Naive thymus-derived CD4-positive, alpha-beta T cell (primary cell): ENCODE results near the gene DNAH11. TPM values are rescaled to one million over a fixed set of nuclear protein-coding genes. Genes with fewer than 3 reads are reported as not detected.

Experiments used
- ATAC-seq: fragments of 150-1000 bp; cut with Tn5 transposase; 2 replicates; pipeline ENCODE4 v1.10.0; 2021; ENCODE audit warnings: mild to moderate bottlenecking, moderate library complexity
- CTCF ChIA-PET: fragments of 350-600 bp; sonication (Branson Sonifier 250); formaldehyde crosslinking; loops from one replicate; lab custom pipeline; 2021; ENCODE audit warnings: antibody characterized with exemption; lab: Charles Lee
- POLR2A ChIA-PET: fragments of 350-600 bp; sonication (Branson Sonifier 250); formaldehyde crosslinking; loops from one replicate; lab custom pipeline; 2021; ENCODE audit warnings: antibody characterized with exemption, inconsistent platforms; lab: Charles Lee
- DNase-seq, 9 donors: peaks; one replicate each; pipeline versions ENCODE4 v3.0.0 to v3.0.0-alpha.2; 2020 to 2022; ENCODE audit warnings: mixed read lengths in 1 of 9
- H3K27ac ChIP-seq: one replicate; pipeline ENCODE4 v1.7.0; 2013; ENCODE audit warnings: mild to moderate bottlenecking, low read depth, low read length, moderate library complexity
- H3K27me3 ChIP-seq, 2 donors: one replicate each; pipeline ENCODE4 v1.7.0; 2013; ENCODE audit warnings: low read length in 2 of 2, mild to moderate bottlenecking in 2 of 2, moderate library complexity in 2 of 2; ENCODE audit not compliant: control insufficient read depth in 2 of 2, insufficient read depth in 2 of 2
- H3K36me3 ChIP-seq, 3 experiments: 1 replicate in 2 of 3; 2 replicates in 1 of 3; pipeline ENCODE4 v1.7.0; 2013; ENCODE audit warnings: low read length in 3 of 3, mild to moderate bottlenecking in 3 of 3, moderate library complexity in 1 of 3; ENCODE audit not compliant: insufficient read depth in 3 of 3, control insufficient read depth in 2 of 3
- H3K4me1 ChIP-seq, 2 donors: one replicate each; pipeline ENCODE4 v1.7.0; 2013; ENCODE audit warnings: low read length in 2 of 2, mild to moderate bottlenecking in 2 of 2, moderate library complexity in 1 of 2; ENCODE audit not compliant: control insufficient read depth in 2 of 2, insufficient read depth in 2 of 2
- H3K4me3 ChIP-seq: 2 replicates; pipeline ENCODE4 v1.7.0; 2013; ENCODE audit warnings: mild to moderate bottlenecking, low read length
- H3K9me3 ChIP-seq, 3 experiments: 1 replicate in 2 of 3; 2 replicates in 1 of 3; pipeline ENCODE4 v1.7.0; 2013; ENCODE audit warnings: low read length in 3 of 3; ENCODE audit not compliant: control insufficient read depth in 2 of 3
- H3K27ac Mint-ChIP-seq, 9 donors: one replicate each; pipeline ENCODE4 v1.8.0; 2020 to 2022; ENCODE audit warnings: mixed read lengths in 9 of 9, mild to moderate bottlenecking in 8 of 9, moderate library complexity in 5 of 9, inconsistent platforms in 2 of 9
- H3K27me3 Mint-ChIP-seq, 5 donors: one replicate each; pipeline ENCODE4 v1.8.0; 2021 to 2022; ENCODE audit warnings: mixed read lengths in 5 of 5, mild to moderate bottlenecking in 1 of 5
- H3K36me3 Mint-ChIP-seq, 5 donors: one replicate each; pipeline ENCODE4 v1.8.0; 2020 to 2022; ENCODE audit warnings: mixed read lengths in 5 of 5, mild to moderate bottlenecking in 3 of 5, inconsistent platforms in 1 of 5
- H3K4me1 Mint-ChIP-seq, 7 donors: one replicate each; pipeline ENCODE4 v1.8.0; 2020 to 2022; ENCODE audit warnings: mixed read lengths in 7 of 7, mild to moderate bottlenecking in 3 of 7, inconsistent platforms in 1 of 7
- H3K4me3 Mint-ChIP-seq, 10 donors: one replicate each; pipeline ENCODE4 v1.8.0; 2020 to 2022; ENCODE audit warnings: mild to moderate bottlenecking in 10 of 10, mixed read lengths in 10 of 10, moderate library complexity in 6 of 10, inconsistent platforms in 2 of 10
- H3K9me3 Mint-ChIP-seq, 11 donors: one replicate each; pipeline ENCODE4 v1.8.0; 2020 to 2022; ENCODE audit warnings: mixed read lengths in 11 of 11, mild to moderate bottlenecking in 4 of 11, inconsistent platforms in 1 of 11, moderate library complexity in 1 of 11
- intact Hi-C, 2 donors: fragments of 100-400 bp; cut with micrococcal nuclease; formaldehyde crosslinking; loops; one replicate each; pipeline ENCODE4 v1.15.1; 2023
- polyA plus RNA-seq, 2 donors: library from polyadenylated mRNA; unstranded; fragments of 300-500 nt; fragmentation: Illumina TruSeq; gene quantifications; one replicate each; pipeline ENCODE4 v1.2.3, GENCODE V29; 2021
- total RNA-seq, 6 experiments: library from RNA in 5 of 6; stranded (reverse) in 5 of 6; gene quantifications; 1 replicate in 5 of 6; 2 replicates in 1 of 6; pipeline ENCODE4 v1.2.3 and lab custom pipeline; 2021 to 2026

DNAH11 gene
- total and polyA plus RNA-seq, 7 experiments from 2014 or later, result 0.02 to 8.1 (median 0.22) TPM; not detected in 1

GRCh38 chr7:21717323-21717722, 174.5 kb downstream of the DNAH11 start:
- Mint-ChIP-seq H3K9me3 (peaks cover 0 to 1% (median 0%) of the 10 kb centered on the region in 11 donors), H3K27ac (no peak overlapping the region), H3K4me3 (no peak overlapping the region), H3K4me1 (peaks cover 0 to 2% (median 0%) of the 10 kb centered on the region in 7 donors), H3K36me3 (no peaks in the 10 kb centered on the region), H3K27me3 (peaks cover 0 to 7% (median 0%) of the 10 kb centered on the region in 5 donors)
- ChIA-PET CTCF (interaction anchor here (0.5 kb wide), 1 partner anchor 14 kb away, joined by 3 read pairs; no protein-coding TSS in a partner anchor), POLR2A (no interaction called here)
- no peaks in the 10 kb centered on the region for H3K27me3 ChIP-seq
- H3K9me3 ChIP-seq, result no peaks in the 10 kb centered on the region
- no peak for ATAC-seq
- no peak overlapping the region for H3K27ac ChIP-seq
- no peak overlapping the region for H3K4me3 ChIP-seq
- no peak for DNase-seq
- no peaks in the 10 kb centered on the region for H3K4me1 ChIP-seq
- no peaks in the 10 kb centered on the region for H3K36me3 ChIP-seq
- intact Hi-C loops, result no loop called here

- Histone ChIP-seq H3K36me3 (no peaks in the 10 kb centered on the region), H3K9me3 (no peaks in the 10 kb centered on the region), H3K4me3 (no peak overlapping the region), H3K27ac (no peak overlapping the region), H3K4me1 (no peaks in the 10 kb centered on the region), H3K27me3 (no peaks in the 10 kb centered on the region)
- DNase-seq (no peak), ATAC-seq (no peak)
- H3K27me3 Mint-ChIP-seq, result peaks cover 0 to 2% (median 0%) of the 10 kb centered on the region in 5 donors
- H3K4me1 Mint-ChIP-seq, result peaks cover 0 to 2% (median 0%) of the 10 kb centered on the region in 7 donors
- no peaks in the 10 kb centered on the region for H3K9me3 Mint-ChIP-seq
- no peak overlapping the region for H3K27ac Mint-ChIP-seq
- intact Hi-C loops, result no loop called here
- no peaks in the 10 kb centered on the region for H3K36me3 Mint-ChIP-seq
- H3K4me3 Mint-ChIP-seq, result no peak overlapping the region
- CTCF ChIA-PET, result no interaction called here
- POLR2A ChIA-PET, result no interaction called here
Measured at GRCh38 chr7:21718391-21718790, 175.6 kb downstream of the DNAH11 start.

DNA sequence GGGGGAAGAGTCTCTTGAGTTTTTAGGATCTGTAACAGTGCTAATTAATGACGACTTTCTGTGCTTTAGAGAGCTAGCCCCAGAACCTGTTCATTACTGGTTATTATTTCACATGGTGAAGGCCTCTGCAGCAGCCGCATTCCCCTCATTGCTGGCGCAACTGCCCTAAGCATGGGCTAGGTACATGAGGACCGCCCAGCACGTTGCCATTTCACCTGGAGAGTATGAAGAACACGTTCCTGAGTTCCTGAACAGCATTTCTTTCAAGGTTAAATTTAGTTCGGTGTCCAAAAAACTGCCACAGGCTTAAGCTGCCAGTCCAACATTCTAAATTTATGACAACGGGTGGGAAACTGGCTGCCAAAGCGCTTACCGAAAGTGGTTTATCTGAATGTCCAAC, 177.0 kb downstream of the DNAH11 start:
- ChIA-PET CTCF (no interaction called here), POLR2A (no interaction called here)
- Histone ChIP-seq H3K9me3 (no peaks in the 10 kb centered on the region), H3K4me3 (no peak overlapping the region), H3K27me3 (no peaks in the 10 kb centered on the region), H3K27ac (no peak overlapping the region), H3K36me3 (no peaks in the 10 kb centered on the region), H3K4me1 (no peaks in the 10 kb centered on the region)
- Mint-ChIP-seq H3K36me3 (no peaks in the 10 kb centered on the region), H3K9me3 (no peaks in the 10 kb centered on the region), H3K4me1 (peaks cover 0 to 2% (median 0%) of the 10 kb centered on the region in 7 donors), H3K27me3 (no peaks in the 10 kb centered on the region), H3K4me3 (no peak overlapping the region), H3K27ac (no peak overlapping the region)
- ATAC-seq (no peak), DNase-seq (no peak)
- intact Hi-C loops, result no loop called here

DNA sequence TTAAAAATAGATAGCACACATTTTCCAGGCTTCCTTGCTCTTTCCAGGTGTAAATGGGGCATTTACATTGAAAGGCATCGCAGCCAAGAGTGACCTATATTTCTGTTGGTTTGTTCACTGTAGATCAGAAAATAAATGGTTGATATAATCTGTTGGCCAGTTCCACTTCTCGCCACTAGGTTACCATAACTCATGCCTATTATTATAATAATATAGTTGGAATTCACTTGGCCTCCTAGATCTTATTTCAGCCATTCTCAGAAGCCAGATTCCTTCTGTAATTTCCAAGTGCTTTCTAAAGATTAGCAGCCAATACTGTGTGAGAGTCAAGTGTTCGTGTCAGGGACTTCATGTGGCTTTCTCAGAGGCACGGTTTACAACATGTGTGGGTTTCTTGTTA, 179.5 kb downstream of the DNAH11 start:
- CTCF ChIA-PET, result no interaction called here
- H3K9me3 Mint-ChIP-seq, result no peaks in the 10 kb centered on the region
- intact Hi-C loops, result no loop called here
- Histone ChIP-seq H3K9me3 (no peaks in the 10 kb centered on the region), H3K4me1 (no peaks in the 10 kb centered on the region), H3K4me3 (no peak overlapping the region), H3K27me3 (no peaks in the 10 kb centered on the region), H3K36me3 (no peaks in the 10 kb centered on the region), H3K27ac (no peak overlapping the region)
- POLR2A ChIA-PET, result no interaction called here
- H3K27ac Mint-ChIP-seq, result no peak overlapping the region
- H3K27me3 Mint-ChIP-seq, result no peaks in the 10 kb centered on the region
- no peaks in the 10 kb centered on the region for H3K36me3 Mint-ChIP-seq
- ATAC-seq (no peak), DNase-seq (no peak)
- H3K4me1 Mint-ChIP-seq, result peaks cover 0 to 2% (median 0%) of the 10 kb centered on the region in 7 donors
- H3K4me3 Mint-ChIP-seq, result no peak overlapping the region

GRCh38 chr7:21724562-21724961, 181.7 kb downstream of the DNAH11 start:
- intact Hi-C loops, result no loop called here
- no peaks in the 10 kb centered on the region for H3K9me3 Mint-ChIP-seq
- H3K36me3 Mint-ChIP-seq, result no peaks in the 10 kb centered on the region

GRCh38 chr7:21730399-21730798, 187.6 kb downstream of the DNAH11 start:
- POLR2A ChIA-PET, result no interaction called here
- no peak overlapping the region for H3K4me3 ChIP-seq
- no peaks in the 10 kb centered on the region for H3K36me3 ChIP-seq
- peaks cover 0 to 4% (median 0%) of the 10 kb centered on the region in 5 donors for H3K27me3 Mint-ChIP-seq
- DNase-seq (no peak), ATAC-seq (no peak)
- intact Hi-C loops, result no loop called here
- no peaks in the 10 kb centered on the region for H3K9me3 ChIP-seq
- no peaks in the 10 kb centered on the region for H3K27me3 ChIP-seq
- H3K27ac ChIP-seq, result no peak overlapping the region
- no peaks in the 10 kb centered on the region for H3K4me1 ChIP-seq
- no peaks in the 10 kb centered on the region for H3K9me3 Mint-ChIP-seq
- H3K36me3 Mint-ChIP-seq, result no peaks in the 10 kb centered on the region
- no peak overlapping the region for H3K4me3 Mint-ChIP-seq
- CTCF ChIA-PET, result no interaction called here
- H3K27ac Mint-ChIP-seq, result peak overlapping the region in 1 of 9 donors; percentile 65
- H3K4me1 Mint-ChIP-seq, result no peaks in the 10 kb centered on the region

More at GRCh38 chr7:21724562-21724961, 181.7 kb downstream of the DNAH11 start:
- ATAC-seq (peak; percentile 16), DNase-seq (no peak)
- H3K27ac ChIP-seq, result no peak overlapping the region
- no peaks in the 10 kb centered on the region for H3K4me1 ChIP-seq
- no peaks in the 10 kb centered on the region for H3K36me3 ChIP-seq
- no peak overlapping the region for H3K4me3 ChIP-seq
- Mint-ChIP-seq H3K4me3 (no peak overlapping the region), H3K27ac (no peak overlapping the region), H3K4me1 (peaks cover 0 to 2% (median 0%) of the 10 kb centered on the region in 7 donors), H3K27me3 (no peaks in the 10 kb centered on the region)
- CTCF ChIA-PET, result interaction anchor here (0.7 kb wide), 1 partner anchor 275 kb away, joined by 3 read pairs; no protein-coding TSS in a partner anchor
- POLR2A ChIA-PET, result no interaction called here
- H3K9me3 ChIP-seq, result no peaks in the 10 kb centered on the region
- H3K27me3 ChIP-seq, result no peaks in the 10 kb centered on the region

DNA sequence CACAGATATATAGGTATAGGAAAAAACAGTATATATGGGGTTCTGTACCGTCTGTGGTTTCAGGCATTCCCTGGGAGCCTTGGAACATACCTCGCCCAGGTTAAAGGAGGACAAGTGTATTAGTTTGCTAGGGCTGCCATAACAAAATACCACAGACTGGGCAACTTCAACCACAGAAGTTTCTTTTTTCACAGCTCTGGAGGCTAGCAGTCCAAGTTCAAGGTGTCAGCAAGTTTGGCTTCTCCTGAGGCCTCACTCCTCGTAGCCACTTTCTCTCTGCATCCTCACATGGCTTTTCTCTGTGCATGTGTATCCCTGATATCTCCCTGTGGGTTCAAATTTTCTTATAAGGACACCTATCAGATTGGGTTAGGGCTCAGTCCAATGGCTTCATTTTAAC, 189.1 kb downstream of the DNAH11 start:
- H3K27ac ChIP-seq, result no peak overlapping the region
- H3K4me1 Mint-ChIP-seq, result no peaks in the 10 kb centered on the region
- no peaks in the 10 kb centered on the region for H3K27me3 ChIP-seq
- H3K27me3 Mint-ChIP-seq, result peaks cover 0 to 4% (median 0%) of the 10 kb centered on the region in 5 donors
- no peaks in the 10 kb centered on the region for H3K9me3 ChIP-seq
- no peaks in the 10 kb centered on the region for H3K9me3 Mint-ChIP-seq
- POLR2A ChIA-PET, result no interaction called here
- no peak overlapping the region for H3K27ac Mint-ChIP-seq
- DNase-seq, result no peak
- CTCF ChIA-PET, result no interaction called here
- no peak overlapping the region for H3K4me3 ChIP-seq
- intact Hi-C loops, result no loop called here
- H3K36me3 ChIP-seq, result no peaks in the 10 kb centered on the region
- ATAC-seq, result no peak
- H3K4me3 Mint-ChIP-seq, result no peak overlapping the region
- no peaks in the 10 kb centered on the region for H3K4me1 ChIP-seq
- H3K36me3 Mint-ChIP-seq, result no peaks in the 10 kb centered on the region
